ENCODE data around the gene HOXA1.

HOXA1 gene

DNA sequence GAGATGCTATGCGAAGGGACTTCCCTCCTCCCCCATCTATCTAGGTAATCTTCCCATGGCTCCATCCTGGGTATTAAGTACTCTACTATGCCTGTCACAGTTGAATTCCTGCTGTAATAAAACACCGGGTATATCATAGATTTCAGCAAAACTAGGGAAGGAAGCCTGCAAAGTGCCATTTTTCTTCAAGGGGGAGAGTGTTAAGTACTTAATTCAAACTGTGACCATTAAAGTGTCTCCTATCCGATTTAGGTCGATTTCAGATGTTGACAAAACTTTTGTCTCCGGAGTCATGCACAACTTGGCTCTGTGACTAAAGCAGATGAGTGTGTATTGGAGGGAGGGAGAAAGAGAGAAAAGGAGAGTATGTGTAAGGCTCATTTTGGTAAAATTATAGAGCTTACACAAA, 30.2 kb upstream of the HOXA1 start (continued):
- TF ChIP-seq, protein P1, sequence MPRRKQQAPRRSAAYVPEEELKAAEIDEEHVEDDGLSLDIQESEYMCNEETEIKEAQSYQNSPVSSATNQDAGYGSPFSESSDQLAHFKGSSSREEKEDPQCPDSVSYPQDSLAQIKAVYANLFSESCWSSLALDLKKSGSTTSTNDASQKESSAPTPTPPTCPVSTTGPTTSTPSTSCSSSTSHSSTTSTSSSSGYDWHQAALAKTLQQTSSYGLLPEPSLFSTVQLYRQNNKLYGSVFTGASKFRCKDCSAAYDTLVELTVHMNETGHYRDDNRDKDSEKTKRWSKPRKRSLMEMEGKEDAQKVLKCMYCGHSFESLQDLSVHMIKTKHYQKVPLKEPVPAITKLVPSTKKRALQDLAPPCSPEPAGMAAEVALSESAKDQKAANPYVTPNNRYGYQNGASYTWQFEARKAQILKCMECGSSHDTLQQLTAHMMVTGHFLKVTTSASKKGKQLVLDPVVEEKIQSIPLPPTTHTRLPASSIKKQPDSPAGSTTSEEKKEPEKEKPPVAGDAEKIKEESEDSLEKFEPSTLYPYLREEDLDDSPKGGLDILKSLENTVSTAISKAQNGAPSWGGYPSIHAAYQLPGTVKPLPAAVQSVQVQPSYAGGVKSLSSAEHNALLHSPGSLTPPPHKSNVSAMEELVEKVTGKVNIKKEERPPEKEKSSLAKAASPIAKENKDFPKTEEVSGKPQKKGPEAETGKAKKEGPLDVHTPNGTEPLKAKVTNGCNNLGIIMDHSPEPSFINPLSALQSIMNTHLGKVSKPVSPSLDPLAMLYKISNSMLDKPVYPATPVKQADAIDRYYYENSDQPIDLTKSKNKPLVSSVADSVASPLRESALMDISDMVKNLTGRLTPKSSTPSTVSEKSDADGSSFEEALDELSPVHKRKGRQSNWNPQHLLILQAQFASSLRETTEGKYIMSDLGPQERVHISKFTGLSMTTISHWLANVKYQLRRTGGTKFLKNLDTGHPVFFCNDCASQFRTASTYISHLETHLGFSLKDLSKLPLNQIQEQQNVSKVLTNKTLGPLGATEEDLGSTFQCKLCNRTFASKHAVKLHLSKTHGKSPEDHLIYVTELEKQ (tag by site-specific recombination; IDR thresholded peaks at IDR 0.05; ENCODE audit: borderline replicate concordance) = no peak
- peak; percentile 75 for TF ChIP-seq IKZF3 (tag by site-specific recombination; IDR thresholded peaks at IDR 0.05)
- TF ChIP-seq KLF10 (tag by site-specific recombination; IDR thresholded peaks at IDR 0.05) = no peak
- no peak for TF ChIP-seq ZNF416 (tag by site-specific recombination; IDR thresholded peaks at IDR 0.05)
- TF ChIP-seq, protein P2, sequence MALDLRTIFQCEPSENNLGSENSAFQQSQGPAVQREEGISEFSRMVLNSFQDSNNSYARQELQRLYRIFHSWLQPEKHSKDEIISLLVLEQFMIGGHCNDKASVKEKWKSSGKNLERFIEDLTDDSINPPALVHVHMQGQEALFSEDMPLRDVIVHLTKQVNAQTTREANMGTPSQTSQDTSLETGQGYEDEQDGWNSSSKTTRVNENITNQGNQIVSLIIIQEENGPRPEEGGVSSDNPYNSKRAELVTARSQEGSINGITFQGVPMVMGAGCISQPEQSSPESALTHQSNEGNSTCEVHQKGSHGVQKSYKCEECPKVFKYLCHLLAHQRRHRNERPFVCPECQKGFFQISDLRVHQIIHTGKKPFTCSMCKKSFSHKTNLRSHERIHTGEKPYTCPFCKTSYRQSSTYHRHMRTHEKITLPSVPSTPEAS (tag by site-specific recombination; IDR thresholded peaks at IDR 0.05) = no peak

DNA sequence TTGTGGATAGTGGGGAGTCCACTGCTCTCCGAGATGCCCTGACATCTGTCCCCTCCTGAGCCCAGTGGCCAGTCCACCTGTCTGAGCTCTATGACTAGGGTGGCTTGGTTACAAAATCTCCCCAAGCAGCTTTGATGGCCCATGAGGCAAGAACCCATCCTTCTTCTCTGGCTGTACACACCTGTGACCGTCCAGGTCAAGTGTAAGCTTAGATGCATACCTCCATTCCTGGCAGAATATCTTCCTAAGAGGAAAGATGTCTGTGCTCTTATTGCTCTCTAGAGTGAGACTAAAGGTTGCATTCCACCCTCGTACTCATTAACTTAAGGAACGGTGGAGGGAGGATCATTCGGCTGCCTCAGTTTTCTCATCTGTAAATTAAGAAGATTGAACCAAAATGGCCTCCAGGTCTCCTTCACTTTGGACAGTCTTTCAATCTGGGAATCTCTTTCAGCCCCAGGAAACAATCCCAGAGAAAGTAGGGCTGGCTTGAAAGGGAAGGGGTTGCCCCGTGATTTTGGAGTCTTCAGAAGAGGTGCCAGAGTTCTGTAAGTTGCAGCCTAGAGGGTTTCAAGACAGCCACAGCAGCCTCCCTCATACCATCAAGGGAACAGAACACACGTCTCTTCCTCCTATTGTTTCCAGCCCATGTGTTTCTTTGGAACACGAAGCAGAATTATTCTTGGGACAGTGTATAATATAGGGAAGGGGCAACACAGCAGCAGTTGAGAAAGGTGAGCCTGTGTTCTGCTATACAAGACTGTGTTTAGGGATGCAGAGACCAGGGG, 29.3 kb upstream of the HOXA1 start:
- ChIA-PET CTCF (no interaction called here), POLR2A (interaction anchor here (0.6 kb wide), 1 partner anchor 60 kb away, joined by 4 read pairs; the partner anchor contains the start of gene HOXA11)
- no peak for TF ChIP-seq ZNF473 (tag by site-specific recombination; IDR thresholded peaks at IDR 0.05)
- no peak for TF ChIP-seq ZNF600 (tag by site-specific recombination; IDR thresholded peaks at IDR 0.05)
- TF ChIP-seq ZBTB17 (tag by site-specific recombination; IDR thresholded peaks at IDR 0.05) = no peak
- no peak for TF ChIP-seq FEZF1 (tag by site-specific recombination; IDR thresholded peaks at IDR 0.05)
- no peak for TF ChIP-seq ZNF404 (tag by site-specific recombination; IDR thresholded peaks at IDR 0.05)
- TF ChIP-seq ZFHX2 (tag by site-specific recombination; conservative IDR thresholded peaks at IDR 0.05) = no peak
- no peak for TF ChIP-seq IKZF3 (tag by site-specific recombination; IDR thresholded peaks at IDR 0.05)
- Histone ChIP-seq H3K4me1 (ENCODE audit: control insufficient read depth, insufficient read depth, low read length) (peaks cover 54% of the 10 kb centered on the region), H3K4me3 (ENCODE audit: low read depth, low read length) (no peak overlapping the region), H3K9me3 (ENCODE audit: control insufficient read depth, insufficient read depth, low read depth, low read length) (no peaks in the 10 kb centered on the region), H3K36me3 (ENCODE audit: control insufficient read depth in 2 of 2, insufficient read depth in 1 of 2, low read length in 2 of 2) (peaks cover 5 to 30% of the 10 kb centered on the region in 2 experiments; a peak in 1 of 3 replicates), H3K27ac (ENCODE audit: extremely low read depth, low read depth, low read length) (peak overlapping the region; percentile 34)

- TF ChIP-seq HIC1 (tag by site-specific recombination; IDR thresholded peaks at IDR 0.05) (no peak), IKZF3 (tag by site-specific recombination; IDR thresholded peaks at IDR 0.05) (0 out of 2 replicates have a peak, but pooled peaks have one; percentile 27), BCL11B (tag by site-specific recombination; IDR thresholded peaks at IDR 0.05; ENCODE audit: low read depth) (no peak)
- Histone ChIP-seq H3K36me3 (ENCODE audit: control insufficient read depth in 2 of 2, insufficient read depth in 1 of 2, low read length in 2 of 2) (peaks cover 5 to 29% of the 10 kb centered on the region in 2 experiments; a peak in 1 of 3 replicates), H3K4me1 (ENCODE audit: control insufficient read depth, insufficient read depth, low read length) (peaks cover 51% of the 10 kb centered on the region), H3K9me3 (ENCODE audit: control insufficient read depth, insufficient read depth, low read depth, low read length) (no peaks in the 10 kb centered on the region), H3K4me3 (ENCODE audit: low read depth, low read length) (no peak overlapping the region), H3K27ac (ENCODE audit: extremely low read depth, low read depth, low read length) (no peak overlapping the region; the same call in 1 of the 2 replicates)
- ChIA-PET POLR2A (interaction anchor here (0.6 kb wide), 1 partner anchor 61 kb away, joined by 4 read pairs; the partner anchor contains the start of gene HOXA11), CTCF (no interaction called here)
Observed at GRCh38 chr7:27124096-27124901, 28.5 kb upstream of the HOXA1 start.

Measured in HEK293 (cell line).